Stimulated activated CD4-positive, alpha-beta T cell treated with anti-CD3 and anti-CD28 coated beads, Interleukin-4, amount 100 ng/mL, for 4 hours (primary cell): ENCODE results near the gene NDUFA13.

ENCODE experiments used
- DNase-seq, 2 experiments: peaks; one replicate each; pipeline ENCODE4 v3.0.0-alpha.2; 2020

NDUFA13 gene

GRCh38 chr19:19489804-19490204 is 26.2 kb upstream of the NDUFA13 start:
- no peak for DNase-seq

- DNase-seq = peak; percentile 70 to 74
These were observed 25.6 kb upstream of the NDUFA13 start for GRCh38 chr19:19490214-19490968.

- DNase-seq = no peak
These were observed 24.6 kb upstream of the NDUFA13 start for GRCh38 chr19:19491321-19492025.

- no peak for DNase-seq
These were observed 23.9 kb upstream of the NDUFA13 start for GRCh38 chr19:19492026-19492610.

GRCh38 chr19:19493841-19494546 is 22.0 kb upstream of the NDUFA13 start:
- no peak for DNase-seq

- no peak for DNase-seq
These were observed 20.1 kb upstream of the NDUFA13 start for GRCh38 chr19:19495614-19496603.

GRCh38 chr19:19498255-19498991 is 17.6 kb upstream of the NDUFA13 start:
- DNase-seq = no peak

GRCh38 chr19:19499272-19499995 is 16.6 kb upstream of the NDUFA13 start:
- DNase-seq = no peak

GRCh38 chr19:19500975-19501644 is 14.9 kb upstream of the NDUFA13 start:
- DNase-seq = no peak

GRCh38 chr19:19501798-19502197 is 14.2 kb upstream of the NDUFA13 start:
- DNase-seq = no peak

GRCh38 chr19:19502281-19502680 is 13.7 kb upstream of the NDUFA13 start:
- no peak for DNase-seq

GRCh38 chr19:19502808-19503602 is 13.0 kb upstream of the NDUFA13 start:
- DNase-seq = no peak

- DNase-seq = no peak
These were observed 11.0 kb upstream of the NDUFA13 start for GRCh38 chr19:19504754-19505668.

GRCh38 chr19:19505669-19506326 is 10.2 kb upstream of the NDUFA13 start:
- no peak for DNase-seq

GRCh38 chr19:19506592-19506991 is 9.4 kb upstream of the NDUFA13 start:
- DNase-seq = no peak

- no peak for DNase-seq
These were observed 8.7 kb upstream of the NDUFA13 start for GRCh38 chr19:19507354-19507753.

- no peak for DNase-seq
These were observed 7.8 kb upstream of the NDUFA13 start for GRCh38 chr19:19508217-19508616.

- no peak for DNase-seq
These were observed 5.6 kb upstream of the NDUFA13 start for GRCh38 chr19:19510432-19510831.
